ENCODE results near the gene CTNNA3.

The CTNNA3 gene

DNA sequence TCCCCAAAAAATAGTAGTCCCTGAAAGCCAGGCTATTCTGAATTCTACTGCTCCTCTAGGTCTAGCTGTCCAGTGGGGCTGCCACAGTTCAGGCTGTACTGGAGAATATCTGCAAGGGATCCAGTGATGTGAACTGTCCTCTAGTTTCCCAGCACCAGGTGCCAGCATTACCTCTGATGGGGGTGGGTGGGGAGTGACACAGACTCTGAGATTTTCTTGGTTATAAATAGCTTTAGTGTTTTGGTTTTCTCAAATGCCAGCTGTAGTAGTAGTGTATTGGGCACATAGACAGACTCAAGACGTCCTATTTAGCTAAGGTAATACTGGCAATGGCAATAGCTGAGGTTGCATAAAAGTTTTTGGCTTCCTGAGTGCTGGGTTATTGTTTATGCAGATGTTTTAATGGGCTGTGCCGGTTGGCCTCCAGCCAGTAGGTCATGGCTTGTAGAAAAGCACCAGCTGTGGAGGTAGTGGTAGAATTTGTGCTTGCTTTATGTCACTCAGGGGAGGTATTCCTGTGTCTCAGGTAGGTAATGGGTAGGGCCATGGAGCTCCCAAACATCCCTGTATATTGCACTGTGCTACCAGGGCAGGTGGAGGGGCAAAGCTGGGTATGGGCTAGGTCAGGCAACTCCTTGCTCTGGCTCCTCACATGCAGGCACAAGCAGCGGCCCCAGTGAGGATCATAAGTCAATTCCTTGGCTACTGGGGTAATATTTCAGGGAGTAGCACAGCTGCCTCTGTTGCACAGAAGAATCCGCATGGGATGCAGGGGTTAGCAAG is 1108.9 kb downstream of the CTNNA3 start:
- no peak for DNase-seq (ENCODE audit: low read depth in 2 of 3, low spot score in 2 of 3)

DNA sequence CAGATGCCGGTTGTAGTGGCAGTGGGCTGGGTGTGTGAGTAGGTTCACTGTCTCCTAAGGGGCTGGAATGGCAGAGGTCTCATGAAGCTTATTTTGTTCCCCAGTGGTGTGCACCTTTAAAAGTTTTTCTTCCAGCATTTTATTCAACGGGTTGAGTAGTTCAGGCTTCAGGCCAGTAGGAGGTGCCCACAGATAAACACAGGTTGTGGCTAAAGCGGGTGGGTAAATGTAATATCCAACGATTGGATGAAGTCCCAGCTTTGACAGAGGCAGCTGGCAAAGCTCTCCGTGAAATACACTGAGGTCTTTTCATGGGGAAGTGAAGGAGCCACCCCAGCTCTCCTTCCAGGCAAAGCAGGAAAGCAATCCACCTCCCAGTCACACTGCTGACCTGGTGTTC is 1109.9 kb downstream of the CTNNA3 start:
- DNase-seq (ENCODE audit: low read depth in 2 of 3, low spot score in 2 of 3) = no peak

DNA sequence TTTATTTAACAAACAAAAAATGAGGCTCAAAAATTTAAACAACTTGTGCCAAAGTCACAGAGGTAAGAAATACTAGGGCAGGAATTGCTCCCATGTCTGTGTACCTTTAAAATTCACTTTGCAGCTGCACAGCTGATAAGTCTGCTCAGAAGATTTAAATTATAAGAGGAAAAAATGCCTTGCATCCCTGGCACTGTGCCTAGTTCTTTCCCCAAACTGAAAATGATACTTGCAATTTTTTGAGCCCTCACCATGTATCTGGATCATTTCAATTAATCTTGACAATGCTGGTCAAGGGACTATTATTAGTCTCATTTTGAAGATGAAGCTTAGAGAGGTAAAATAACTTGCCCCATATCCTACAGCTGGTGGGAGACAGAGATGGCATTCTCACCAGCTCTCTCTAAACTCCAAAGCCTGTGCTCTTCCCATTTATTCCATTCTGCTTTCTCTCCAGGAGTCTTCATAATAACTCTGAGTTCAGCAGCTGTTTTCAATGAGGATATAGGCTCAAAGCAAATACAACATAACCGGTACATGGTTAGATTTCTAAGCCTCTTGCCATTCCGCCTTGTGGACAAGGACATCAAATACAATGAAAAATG is 1120.6 kb downstream of the CTNNA3 start:
- DNase-seq (ENCODE audit: low read depth in 2 of 3, low spot score in 2 of 3) = no peak

DNA sequence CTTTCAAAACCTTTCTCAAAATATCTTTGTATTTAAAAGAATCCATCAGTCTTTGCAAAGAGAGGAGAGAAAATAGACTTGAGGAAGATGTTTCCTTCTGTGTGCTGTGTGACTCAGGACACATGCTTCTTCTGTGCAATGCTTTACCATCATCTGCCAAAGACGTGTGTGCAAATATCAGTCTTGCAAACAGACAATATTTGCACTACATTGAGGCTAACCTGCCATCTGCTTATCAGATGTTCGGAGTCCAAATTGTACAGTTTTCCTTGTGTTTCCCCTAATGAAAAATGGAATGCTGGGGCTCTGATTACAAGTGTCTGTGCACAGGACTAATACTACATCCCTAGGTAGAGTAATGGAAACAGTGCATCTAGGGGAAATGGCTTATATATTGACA is 1123.3 kb downstream of the CTNNA3 start:
- DNase-seq (ENCODE audit: low read depth in 2 of 3, low spot score in 2 of 3) = no peak

DNA sequence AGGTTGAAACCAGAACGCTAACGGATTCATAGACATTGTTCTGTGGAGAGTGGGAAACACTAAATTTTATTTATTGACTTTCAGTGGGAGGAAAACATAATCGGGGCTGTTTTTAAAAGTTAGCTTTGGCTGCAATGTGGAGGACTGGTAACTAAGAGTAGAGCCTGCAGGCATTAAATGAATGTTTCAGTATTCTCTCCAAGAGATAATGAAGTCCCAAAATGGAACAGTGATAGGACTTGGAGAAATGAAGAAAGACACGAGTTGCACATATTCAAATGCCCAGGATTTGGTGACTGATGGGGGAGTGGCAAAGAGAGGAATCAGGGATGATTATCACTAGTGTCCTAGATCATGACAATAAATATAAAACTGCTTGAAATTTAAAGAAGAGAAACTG is 1130.0 kb downstream of the CTNNA3 start:
- no peak for DNase-seq (ENCODE audit: low read depth in 2 of 3, low spot score in 2 of 3)

DNA sequence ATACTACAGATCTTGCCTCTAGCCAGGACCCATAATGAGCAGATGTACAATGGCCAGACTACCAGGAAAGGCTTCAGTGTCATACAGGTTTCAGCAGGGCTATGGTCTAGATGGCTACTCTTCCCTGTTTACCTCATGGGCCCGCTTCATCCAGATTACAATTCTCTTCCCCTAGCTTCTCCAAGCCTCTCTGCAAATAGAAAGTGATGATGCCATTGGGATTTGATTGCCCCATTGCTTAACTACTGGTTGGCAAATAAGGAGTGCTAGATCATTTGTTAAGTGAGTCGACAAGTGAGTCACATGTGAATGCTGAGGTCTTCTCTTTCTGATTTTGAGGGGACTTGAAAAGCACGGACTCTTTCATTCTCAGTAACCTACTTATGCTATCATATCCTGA is 1131.7 kb downstream of the CTNNA3 start:
- DNase-seq (ENCODE audit: low read depth in 2 of 3, low spot score in 2 of 3) = no peak

DNA sequence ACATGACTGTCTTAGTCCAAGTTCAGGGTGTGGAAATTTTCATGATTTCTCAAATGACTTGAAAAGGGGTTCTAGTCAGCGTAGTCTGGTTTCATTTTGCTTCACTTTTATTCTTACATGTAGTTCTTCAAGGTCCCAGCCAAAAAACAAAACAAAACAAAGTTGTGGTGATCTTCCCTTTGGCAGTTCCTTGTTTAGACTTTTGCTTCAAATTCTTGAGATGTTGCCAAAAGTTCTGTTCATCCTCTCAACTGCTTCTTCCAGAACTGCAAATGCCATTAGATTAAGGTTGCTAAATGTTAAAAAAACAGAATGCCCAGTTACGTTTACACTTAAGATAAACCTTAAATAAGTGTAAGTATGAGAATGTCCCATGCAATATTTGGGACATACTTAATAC is 1140.9 kb downstream of the CTNNA3 start:
- DNase-seq (ENCODE audit: low read depth in 2 of 3, low spot score in 2 of 3) = no peak

DNA sequence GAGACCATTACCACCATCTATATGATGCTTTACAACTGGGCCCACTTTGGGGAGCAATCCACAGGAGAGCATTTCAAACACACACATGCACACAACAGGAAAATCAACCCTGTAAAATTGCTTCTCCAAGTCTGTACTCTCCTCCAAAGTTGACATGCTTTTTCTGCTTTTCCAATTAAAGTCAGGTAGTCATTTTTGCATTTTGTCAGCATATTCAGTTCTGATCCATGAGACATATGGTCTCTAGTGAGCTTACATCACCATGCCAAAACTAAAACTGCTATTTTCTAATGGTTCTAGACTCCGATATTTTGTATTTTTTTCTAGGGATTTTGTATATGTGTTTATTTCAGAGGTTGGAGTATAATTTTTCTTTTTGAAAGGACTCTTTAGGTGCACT is 1143.7 kb downstream of the CTNNA3 start:
- DNase-seq (ENCODE audit: low read depth in 2 of 3, low spot score in 2 of 3) = no peak

DNA sequence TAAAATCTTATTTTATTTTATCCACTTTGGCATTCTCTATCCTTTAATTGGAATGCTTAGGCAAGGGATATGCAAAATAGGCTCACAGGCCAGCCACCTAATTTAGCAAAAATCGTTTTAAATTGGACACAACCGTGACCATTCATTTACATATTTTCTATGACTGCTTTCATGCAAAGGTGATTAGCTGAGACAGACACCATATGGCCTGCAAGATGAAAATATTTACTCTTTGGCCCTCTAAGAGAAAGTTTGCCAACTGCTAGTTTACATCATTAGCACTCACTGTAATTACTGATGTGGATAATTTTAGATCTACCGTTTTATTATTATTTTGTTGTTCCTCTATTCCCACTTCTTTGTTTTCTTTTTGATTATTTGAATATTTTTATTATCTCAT is 1145.6 kb downstream of the CTNNA3 start:
- DNase-seq (ENCODE audit: low read depth in 2 of 3, low spot score in 2 of 3) = no peak

DNA sequence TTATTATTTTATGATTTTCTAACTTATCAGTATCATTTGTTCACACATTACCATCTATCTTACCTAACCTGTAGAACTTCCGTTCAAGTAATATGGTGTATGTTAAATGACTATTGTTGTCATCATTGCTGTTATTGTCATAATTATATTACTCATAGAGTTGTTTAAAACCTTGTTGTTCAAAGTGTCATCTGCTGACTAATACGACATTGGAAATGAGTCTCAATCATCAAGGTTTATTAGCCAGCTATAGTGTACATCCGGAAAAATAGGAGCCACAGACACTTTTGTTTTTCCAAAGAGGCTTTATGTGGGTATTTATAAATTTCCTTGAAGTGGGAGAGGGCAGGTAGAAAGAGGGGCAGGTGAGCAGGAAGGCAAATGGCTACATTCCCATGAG is 1157.1 kb downstream of the CTNNA3 start:
- DNase-seq (ENCODE audit: low read depth in 2 of 3, low spot score in 2 of 3) = no peak

DNA sequence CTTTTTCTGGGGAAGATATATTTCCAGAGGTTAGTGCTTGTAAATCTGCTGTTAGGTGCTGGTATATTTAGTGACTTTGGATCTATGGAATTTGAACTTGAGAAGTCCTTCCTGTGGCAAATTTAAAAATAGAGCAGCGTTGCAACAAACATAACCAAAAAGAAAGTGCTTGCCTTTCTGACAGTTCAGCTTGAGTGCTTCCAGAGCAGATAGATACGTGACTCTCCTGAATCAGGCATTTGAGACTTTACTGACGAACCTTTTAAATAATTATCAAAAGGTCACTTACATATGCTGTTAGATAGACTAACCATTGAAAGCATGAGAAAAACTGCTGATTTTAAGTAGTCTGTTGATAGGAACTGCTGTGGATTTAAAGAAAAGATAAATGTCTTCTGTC is 1157.6 kb downstream of the CTNNA3 start:
- no peak for DNase-seq (ENCODE audit: low read depth in 2 of 3, low spot score in 2 of 3)

DNA sequence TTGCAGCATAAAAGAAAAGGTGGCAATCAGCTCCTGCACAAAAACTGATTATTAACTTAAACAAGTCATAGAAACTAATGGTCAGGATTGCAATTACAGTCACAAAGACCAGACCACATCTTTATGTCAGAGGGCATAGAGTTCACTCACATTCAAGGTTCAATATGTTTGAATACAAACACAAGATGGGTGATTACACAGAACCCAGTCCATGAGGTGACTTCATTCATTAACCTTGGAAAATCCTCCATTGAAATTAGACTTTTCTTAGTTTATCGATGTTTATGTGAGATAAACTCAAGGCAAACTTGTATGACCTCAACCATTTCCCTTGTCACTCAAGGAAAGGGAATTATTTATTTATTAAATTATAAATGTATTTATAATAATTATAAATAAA is 1158.8 kb downstream of the CTNNA3 start:
- DNase-seq (ENCODE audit: low read depth in 2 of 3, low spot score in 2 of 3) = no peak

DNA sequence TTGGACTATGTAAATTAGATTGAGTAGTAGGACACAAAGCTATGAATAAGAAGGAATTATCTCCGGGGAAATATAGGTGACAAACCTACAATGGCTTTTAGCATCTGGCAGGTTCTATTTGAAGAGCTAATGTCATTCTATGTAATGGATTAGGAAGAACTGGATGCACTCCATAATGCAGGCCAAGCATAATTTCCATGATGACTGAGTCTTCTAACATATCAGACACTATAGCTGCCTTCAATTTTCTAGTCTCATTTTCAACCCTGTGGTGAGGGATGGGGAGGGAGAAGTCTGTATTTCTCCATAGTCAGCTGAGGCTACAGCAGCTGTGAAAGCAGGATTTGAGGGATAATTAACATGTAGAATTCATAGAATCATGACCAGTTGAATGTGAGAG is 1160.6 kb downstream of the CTNNA3 start:
- DNase-seq (ENCODE audit: low read depth in 2 of 3, low spot score in 2 of 3) = no peak

DNA sequence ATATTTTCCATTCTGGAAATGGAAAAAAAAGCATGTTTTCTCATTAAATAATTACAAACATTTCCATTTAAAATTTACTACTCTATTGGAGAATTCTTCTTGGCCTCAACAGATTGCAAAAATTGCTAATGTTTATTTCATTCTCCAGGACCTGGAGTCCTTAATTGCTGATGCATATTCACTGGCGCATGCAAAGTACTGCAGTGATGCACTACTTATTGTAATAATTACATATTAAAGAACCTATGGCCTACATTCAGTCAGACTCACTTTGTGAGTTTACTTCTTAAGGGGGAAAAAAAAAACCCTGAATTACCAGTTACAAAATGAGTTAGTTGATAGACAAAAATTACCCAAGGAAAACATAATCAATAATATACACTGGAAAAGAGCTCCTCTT is 1161.1 kb downstream of the CTNNA3 start:
- no peak for DNase-seq (ENCODE audit: low read depth in 2 of 3, low spot score in 2 of 3)

DNA sequence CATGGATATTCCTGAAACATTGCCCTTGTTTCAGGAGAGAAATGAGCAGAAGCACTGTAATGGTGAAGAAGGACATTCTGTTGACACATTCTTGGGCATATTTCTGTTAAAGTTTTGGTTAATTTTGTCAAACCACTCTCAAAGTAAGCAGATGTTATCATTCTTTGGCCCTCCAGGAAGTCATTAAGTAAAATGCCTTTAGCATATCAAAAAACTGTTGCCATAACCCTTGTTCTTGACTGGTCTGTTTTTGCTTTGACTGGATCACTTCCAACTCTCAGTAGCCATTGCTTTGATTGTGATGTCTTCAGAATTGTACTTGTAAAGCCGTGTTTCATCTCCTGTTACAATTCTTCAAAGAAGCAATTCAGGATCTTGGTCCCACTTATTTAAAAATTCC is 1174.5 kb downstream of the CTNNA3 start:
- DNase-seq (ENCODE audit: low read depth in 2 of 3, low spot score in 2 of 3) = no peak

DNA sequence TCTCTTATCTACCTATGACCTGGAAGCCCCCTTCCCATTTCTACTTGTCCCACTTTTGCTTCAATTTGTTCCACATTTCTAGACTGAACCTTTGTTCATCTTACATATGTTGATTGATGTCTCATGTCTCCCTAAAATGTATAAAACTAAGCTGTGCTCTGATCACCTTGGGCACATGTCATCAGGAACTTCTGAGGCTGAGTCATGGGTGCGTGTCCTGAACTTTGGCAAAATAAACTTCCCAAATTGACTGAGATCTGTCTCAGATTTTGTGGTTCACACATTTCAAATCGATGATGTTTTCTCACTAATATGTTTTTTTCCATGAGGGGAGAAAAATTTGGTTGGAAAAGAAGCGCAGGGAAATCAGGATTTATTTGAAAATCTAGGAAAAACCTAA is 1176.4 kb downstream of the CTNNA3 start:
- DNase-seq (ENCODE audit: low read depth in 2 of 3, low spot score in 2 of 3) = no peak

DNA sequence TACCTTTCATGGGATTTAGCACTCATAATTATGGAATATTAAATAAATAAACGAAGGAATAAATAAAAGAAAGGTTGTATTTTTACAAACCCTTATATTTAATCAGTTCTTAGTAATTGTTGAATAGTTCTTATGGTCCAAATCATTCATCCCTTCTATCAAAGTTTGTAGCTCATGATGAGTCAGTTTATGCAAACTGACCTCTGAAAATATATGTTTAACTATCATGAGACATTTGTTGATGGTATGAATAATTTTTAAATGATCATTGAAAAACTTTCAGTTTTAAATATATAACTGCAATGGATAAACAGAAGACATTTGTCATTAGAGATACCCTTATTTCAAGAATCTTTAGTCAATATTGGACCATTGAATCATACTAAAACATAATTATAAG is 1181.3 kb downstream of the CTNNA3 start:
- DNase-seq (ENCODE audit: low read depth in 2 of 3, low spot score in 2 of 3) = no peak

DNA sequence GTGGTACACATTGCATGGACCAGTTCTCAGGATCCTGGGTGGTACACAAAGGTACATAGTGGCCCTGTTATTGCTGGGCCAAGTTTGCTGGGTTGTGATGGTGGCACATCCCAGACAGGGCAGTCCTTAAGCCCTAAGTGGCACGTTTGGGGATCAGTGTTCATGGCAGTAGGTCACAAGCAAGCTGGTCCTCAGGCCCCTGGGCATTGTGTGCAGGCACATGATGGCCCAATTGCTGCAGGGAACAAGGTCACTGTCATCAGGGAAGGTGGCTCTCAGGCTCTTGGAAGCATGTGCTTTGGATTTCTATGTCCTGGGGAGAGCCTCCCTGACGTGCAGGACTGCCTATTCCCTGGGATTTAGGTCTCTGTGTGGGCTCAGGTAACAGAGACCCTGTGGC is 1182.5 kb downstream of the CTNNA3 start:
- DNase-seq (ENCODE audit: low read depth in 2 of 3, low spot score in 2 of 3) = no peak

DNA sequence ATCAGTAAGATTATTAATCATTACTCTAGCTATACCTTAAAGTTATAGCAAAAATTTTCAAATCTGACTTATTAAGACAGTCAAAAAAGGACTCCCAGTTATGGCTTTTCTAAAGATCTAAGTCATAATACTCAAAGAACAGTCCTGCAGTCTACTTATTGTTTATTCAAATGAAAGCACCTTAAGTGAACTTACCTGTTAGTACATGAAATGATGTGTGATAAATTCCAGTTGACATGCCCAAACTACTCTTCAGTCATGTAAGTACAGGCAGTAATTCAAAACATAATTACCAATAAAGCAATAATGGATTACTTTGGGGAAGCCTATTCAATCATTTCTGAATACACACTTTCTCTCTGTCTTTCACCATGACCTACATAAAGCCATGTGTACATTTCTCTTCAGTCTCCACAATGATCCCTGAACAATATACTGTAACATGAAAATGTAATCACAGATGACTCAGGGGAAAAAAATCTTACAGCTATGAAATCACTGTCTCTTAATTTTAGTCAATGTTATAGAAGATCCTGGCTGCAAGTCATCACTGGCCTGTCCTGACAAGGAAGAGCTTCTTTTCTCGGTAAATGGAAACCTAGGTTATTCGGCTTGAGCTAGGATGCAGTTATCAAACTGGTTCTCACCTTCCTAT is 1190.9 kb downstream of the CTNNA3 start:
- no peak for DNase-seq (ENCODE audit: low read depth in 2 of 3, low spot score in 2 of 3)

DNA sequence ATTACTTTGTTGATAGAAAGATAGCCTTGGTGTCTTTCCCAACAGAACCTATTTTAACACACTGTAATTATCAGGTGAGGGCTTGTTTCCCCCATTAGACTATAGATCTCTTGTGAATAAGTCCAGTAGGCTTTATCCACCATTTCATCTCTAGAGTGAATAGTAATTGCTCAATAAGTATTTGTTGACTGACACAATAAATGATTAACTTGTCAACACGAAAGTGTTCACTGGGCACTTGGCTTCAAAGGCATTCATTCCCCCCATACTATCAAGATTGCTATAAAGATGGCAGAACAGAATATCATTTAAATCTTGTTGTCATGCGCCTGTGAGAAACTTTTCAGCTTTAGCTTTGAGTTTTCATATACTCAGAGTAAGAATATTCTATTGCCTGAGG is 1194.6 kb downstream of the CTNNA3 start:
- DNase-seq (ENCODE audit: low read depth in 2 of 3, low spot score in 2 of 3) = no peak

DNA sequence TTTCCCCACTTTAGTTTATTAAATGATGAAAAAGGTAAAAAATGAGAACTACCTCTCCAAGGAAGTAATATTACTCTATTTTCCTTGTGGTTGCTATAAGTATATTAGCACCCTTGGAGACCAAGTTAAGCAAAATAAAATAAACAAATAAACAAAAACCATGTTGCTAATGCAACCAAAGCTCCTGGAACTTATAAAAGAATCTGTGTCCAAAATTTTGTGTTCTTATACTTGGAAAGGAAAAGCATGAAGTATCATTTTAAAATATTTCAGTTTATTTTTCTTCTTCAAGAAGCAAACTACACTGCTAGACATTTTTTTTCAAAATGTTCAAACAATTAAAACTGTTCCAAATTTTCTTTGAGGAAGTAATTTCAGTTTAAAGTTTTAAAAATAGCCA is 1212.0 kb downstream of the CTNNA3 start:
- no peak for DNase-seq (ENCODE audit: low read depth in 2 of 3, low spot score in 2 of 3)

DNA sequence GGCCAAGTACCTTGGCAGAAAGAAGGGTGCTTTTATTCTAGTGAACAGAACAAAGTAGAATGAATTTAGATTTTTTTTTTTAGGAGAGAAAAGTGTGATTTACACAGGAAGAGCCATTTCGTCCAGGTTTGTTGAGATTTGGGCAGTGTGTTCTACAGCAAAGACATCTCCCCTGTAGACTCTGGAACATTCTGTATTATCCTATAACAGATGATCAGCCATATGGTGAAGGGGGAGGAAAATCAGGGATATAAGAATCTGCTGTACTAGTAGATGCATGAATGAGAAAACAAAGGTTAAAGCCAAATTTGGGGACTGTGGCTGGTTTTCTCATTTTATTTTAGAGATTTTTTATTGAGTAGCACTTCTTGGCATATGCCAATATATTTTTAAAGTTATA is 1223.8 kb downstream of the CTNNA3 start:
- no peak for DNase-seq (ENCODE audit: low read depth in 2 of 3, low spot score in 2 of 3)

DNA sequence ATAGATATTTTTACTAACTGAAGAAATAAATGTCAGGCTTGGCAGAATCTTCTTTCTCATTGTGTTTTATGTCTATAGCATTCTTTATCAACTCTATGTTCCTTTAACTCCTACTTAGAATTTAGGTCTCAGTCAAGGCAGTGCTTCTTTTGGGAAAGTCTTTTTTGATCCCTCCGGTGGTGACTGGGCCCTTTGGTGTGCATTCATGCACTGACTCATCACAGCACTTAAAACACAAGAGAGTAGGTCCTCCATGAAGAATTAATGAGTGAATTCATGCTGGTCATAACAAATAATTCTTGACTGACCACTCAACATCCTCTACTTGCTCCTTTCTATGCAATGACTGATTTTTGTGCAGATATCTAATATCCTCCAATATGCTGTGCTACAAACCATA is 1229.0 kb downstream of the CTNNA3 start:
- no peak for DNase-seq (ENCODE audit: low read depth in 2 of 3, low spot score in 2 of 3)
